NCI-H345 treated with DMSO at 0.1 percent for 48 hours (cell line): ENCODE results near the gene C5AR1.
"Not testable (repeated sequence)": the region's sequence is repeated elsewhere in the genome, so short reads cannot be mapped to it uniquely, and the experiment has no call there.

Experiments used
- DNase-seq: peaks from one replicate; lab custom pipeline; 2025; ENCODE audit not compliant: unreplicated experiment; lab: John Stamatoyannopoulos, UW

The C5AR1 gene

GRCh38 chr19:47358936-47359335, 49.3 kb downstream of the C5AR1 start:
- no peak for DNase-seq

- DNase-seq = no peak
Observed at GRCh38 chr19:47362321-47362720, 52.7 kb downstream of the C5AR1 start.

GRCh38 chr19:47363758-47364531, 54.3 kb downstream of the C5AR1 start:
- no peak for DNase-seq

- not testable (repeated sequence) for DNase-seq
Observed at GRCh38 chr19:47365455-47365854, 55.8 kb downstream of the C5AR1 start.

GRCh38 chr19:47370045-47370611, 60.5 kb downstream of the C5AR1 start:
- no peak for DNase-seq

- no peak for DNase-seq
Observed at GRCh38 chr19:47371261-47371660, 61.6 kb downstream of the C5AR1 start.
